ENCODE data around the gene MYO3B. TPM values are rescaled to one million over a fixed set of nuclear protein-coding genes. Genes with fewer than 3 reads are reported as not detected.

Gene MYO3B
- total and polyA plus RNA-seq, 7 donors: 0.34 TPM; not detected in 6

DNA sequence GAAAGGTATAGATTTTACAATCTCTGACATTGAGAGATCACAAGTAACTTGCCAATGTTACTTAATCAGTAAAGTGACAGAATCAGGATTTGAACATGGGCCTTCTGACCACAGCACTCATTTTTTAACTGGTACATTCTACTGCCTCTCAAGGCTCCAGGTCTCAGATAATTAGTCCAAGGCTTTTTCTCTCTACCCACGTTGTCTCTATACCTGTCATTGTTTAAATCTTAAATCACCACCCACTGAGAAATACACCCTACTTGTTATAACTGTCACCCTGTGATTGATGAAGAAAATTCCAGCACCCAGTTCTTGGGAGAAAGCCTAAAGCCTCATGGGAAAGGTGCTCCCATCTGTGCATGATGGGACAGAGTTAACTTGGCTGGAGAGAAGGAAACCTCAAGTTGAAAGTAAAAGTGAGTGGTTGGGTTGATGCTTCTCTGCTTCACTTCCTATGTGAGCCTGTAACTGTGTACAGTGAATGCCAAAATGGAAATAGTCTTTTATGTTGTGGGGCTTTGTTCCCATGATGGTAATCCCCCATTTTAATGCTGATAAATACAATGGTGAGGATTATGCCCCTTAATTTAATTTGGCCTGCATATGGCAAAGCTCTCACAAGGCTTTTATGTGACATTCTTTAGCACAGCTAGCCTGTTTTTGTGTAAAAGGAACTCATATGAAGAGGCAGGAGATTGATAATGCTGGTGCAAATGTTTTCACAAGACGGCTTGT is 347.1 kb downstream of the MYO3B start:
- DNase-seq: no peak
- Histone ChIP-seq H3K9me3 (no peaks in the 10 kb centered on the region), H3K36me3 (no peaks in the 10 kb centered on the region), H3K27me3 (no peaks in the 10 kb centered on the region), H3K27ac (peak overlapping the region; percentile 60 to 77 (median 68)), H3K4me1 (peaks cover 0 to 41% (median 26%) of the 10 kb centered on the region in 4 donors), H3K4me3 (no peak overlapping the region)
- WGBS, 2 donors: 58 to 60% methylated on average over 2 of the region's 2 CpGs
- TF ChIP-seq CTCF (IDR thresholded peaks at IDR 0.05) (no peak), POLR2A (IDR thresholded peaks at IDR 0.05) (no peak), POLR2AphosphoS5 (IDR thresholded peaks at IDR 0.05) (no peak), EP300 (IDR thresholded peaks at IDR 0.05) (no peak)
- intact Hi-C loops (cut with DNase I): no loop called here

DNA sequence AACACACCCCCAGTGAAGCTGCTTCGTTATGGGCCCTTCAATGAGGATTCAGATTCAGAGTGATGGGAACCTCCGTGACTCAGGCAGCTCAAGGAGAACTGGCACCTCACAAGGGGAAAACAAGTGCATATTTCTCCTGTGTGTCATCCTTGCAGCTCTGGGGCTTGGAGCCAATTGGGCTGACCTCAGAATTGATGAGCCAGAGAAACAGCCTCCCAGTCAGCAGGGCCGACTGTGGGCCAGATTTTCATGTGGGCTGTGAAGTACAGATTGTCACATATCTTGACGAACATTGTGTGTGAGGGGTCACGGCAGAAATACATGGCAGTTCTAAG is 347.6 kb downstream of the MYO3B start:
- Histone ChIP-seq H3K36me3 (no peaks in the 10 kb centered on the region), H3K4me3 (no peak overlapping the region), H3K27me3 (no peaks in the 10 kb centered on the region), H3K9me3 (no peaks in the 10 kb centered on the region), H3K4me1 (peaks cover 0 to 46% (median 31%) of the 10 kb centered on the region in 4 donors), H3K27ac (peak overlapping the region; percentile 60 to 77 (median 68))
- 76 to 80% methylated on average over 5 of the region's 5 CpGs for WGBS, 2 donors
- peak; percentile 96 for DNase-seq
- intact Hi-C loops (cut with DNase I): no loop called here
- TF ChIP-seq CTCF (IDR thresholded peaks at IDR 0.05): no peak
- peak; percentile 46 to 75 (median 70) for TF ChIP-seq POLR2AphosphoS5 (IDR thresholded peaks at IDR 0.05)
- TF ChIP-seq EP300 (IDR thresholded peaks at IDR 0.05): no peak
- no peak for TF ChIP-seq POLR2A (IDR thresholded peaks at IDR 0.05)

DNA sequence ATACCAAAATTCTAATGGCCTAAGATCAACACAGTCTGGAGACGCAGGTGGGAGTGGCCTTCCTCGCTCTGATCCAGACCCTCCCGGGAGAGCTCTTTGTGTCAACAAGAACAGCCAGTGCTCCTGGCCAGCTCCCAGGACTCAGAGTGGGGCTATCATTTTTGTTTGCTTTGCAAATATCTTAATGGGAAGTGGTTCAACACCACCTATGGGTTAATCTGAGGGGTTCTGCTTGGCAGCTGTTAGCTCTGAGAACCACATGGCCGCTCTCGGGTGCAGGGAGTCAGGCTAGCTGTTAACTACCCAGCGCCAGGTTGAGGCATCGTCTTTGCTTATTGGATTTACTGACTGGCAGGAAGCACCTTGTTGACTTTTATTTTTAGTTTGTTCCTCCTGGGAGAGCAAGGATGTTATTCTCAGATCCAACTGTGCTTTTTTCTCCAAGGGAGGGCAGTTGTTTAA is 352.4 kb downstream of the MYO3B start:
- Histone ChIP-seq H3K27me3 (no peaks in the 10 kb centered on the region), H3K27ac (peak overlapping the region; percentile 49 to 70 (median 56)), H3K4me3 (peak overlapping the region in 2 of 4 donors; percentile 22 to 27), H3K36me3 (no peaks in the 10 kb centered on the region), H3K9me3 (no peaks in the 10 kb centered on the region), H3K4me1 (peaks cover 0 to 45% (median 30%) of the 10 kb centered on the region in 4 donors)
- intact Hi-C loops (cut with DNase I): no loop called here
- TF ChIP-seq POLR2AphosphoS5 (IDR thresholded peaks at IDR 0.05): peak in 3 of 4 donors; percentile 29 to 57 (median 39)
- TF ChIP-seq CTCF (IDR thresholded peaks at IDR 0.05): no peak
- no peak for TF ChIP-seq POLR2A (IDR thresholded peaks at IDR 0.05)
- WGBS, 2 donors: 5 to 12% methylated on average over 7 of the region's 7 CpGs
- DNase-seq: peak; percentile 96

DNA sequence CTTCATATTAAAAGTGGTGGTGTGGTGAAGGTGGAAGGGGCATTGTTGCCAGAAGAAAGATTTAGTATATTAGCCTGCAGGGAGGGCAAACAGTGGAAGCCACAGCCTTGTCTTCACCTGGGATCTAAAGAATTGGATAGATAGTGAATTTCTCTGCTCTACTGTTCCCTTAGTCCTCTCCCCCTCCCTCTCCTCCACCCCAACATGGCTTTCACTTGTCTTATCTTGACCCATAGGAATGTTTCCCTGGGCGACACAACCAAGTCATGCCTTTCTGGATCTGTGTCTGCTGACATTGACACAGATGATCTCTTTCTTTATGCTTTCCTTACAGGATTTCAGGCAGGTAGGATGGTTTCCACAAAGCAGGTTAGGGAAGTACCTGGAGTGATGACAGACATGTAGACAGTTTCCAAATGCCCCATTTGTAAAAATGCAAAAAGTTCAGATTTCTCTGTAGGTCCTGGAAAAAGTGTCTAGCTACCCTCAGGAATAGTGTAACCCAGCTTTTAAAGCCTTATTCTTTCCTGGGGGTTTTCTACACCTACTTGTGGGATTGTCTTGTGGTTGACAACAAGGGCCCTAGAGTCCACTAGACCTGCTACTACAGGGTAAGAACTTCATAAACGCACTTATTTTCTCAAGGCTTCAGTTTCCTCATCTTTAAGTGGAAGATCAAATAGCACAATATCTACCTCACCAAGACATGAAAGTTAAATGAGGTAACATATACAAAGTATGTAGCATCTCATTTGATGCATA is 353.0 kb downstream of the MYO3B start:
- Histone ChIP-seq H3K4me3 (no peak overlapping the region), H3K27ac (peak overlapping the region; percentile 49 to 70 (median 56)), H3K9me3 (no peaks in the 10 kb centered on the region), H3K27me3 (no peaks in the 10 kb centered on the region), H3K36me3 (no peaks in the 10 kb centered on the region), H3K4me1 (peaks cover 0 to 38% (median 23%) of the 10 kb centered on the region in 4 donors)
- intact Hi-C loops (cut with DNase I): no loop called here
- TF ChIP-seq POLR2A (IDR thresholded peaks at IDR 0.05) (no peak), EP300 (IDR thresholded peaks at IDR 0.05) (no peak)
- WGBS, 2 donors: 36 to 68% methylated on average over 2 of the region's 2 CpGs
- no peak for DNase-seq

GRCh38 chr2:170531876-170532275 is 353.9 kb downstream of the MYO3B start:
- intact Hi-C loops (cut with DNase I): no loop called here
- Histone ChIP-seq H3K9me3 (no peaks in the 10 kb centered on the region), H3K27ac (no peak overlapping the region), H3K36me3 (no peaks in the 10 kb centered on the region), H3K4me1 (peaks cover 0 to 30% (median 14%) of the 10 kb centered on the region in 4 donors), H3K4me3 (no peak overlapping the region), H3K27me3 (no peaks in the 10 kb centered on the region)
- no peak for DNase-seq
- 87 to 90% methylated on average over 2 of the region's 2 CpGs for WGBS, 2 donors
- TF ChIP-seq POLR2AphosphoS5 (IDR thresholded peaks at IDR 0.05) (no peak), CTCF (IDR thresholded peaks at IDR 0.05) (no peak), POLR2A (IDR thresholded peaks at IDR 0.05) (no peak), EP300 (IDR thresholded peaks at IDR 0.05) (no peak)

All from sigmoid colon (tissue), 7 donors.